SK-N-SH treated with all-trans-retinoic acid at 6 μM for 48 hours (cell line): ENCODE data around the gene NSL1.

Source experiments
- CSDC2 ChIP-seq: fragments of 250-450 bp; sonication (Bioruptor Pico); IDR thresholded peaks from 2 replicates; pipeline ENCODE4 v1.5.0; 2020; ENCODE audit warnings: mild to moderate bottlenecking, moderate library complexity
- ESRRG ChIP-seq: fragments of 250-450 bp; sonication (Bioruptor Pico); IDR thresholded peaks from 2 replicates; pipeline ENCODE4 v1.6.1; 2021; ENCODE audit warnings: mild to moderate bottlenecking
- GLIS3 ChIP-seq: fragments of 250-450 bp; sonication (Bioruptor Pico); IDR thresholded peaks from 2 replicates; pipeline ENCODE4 v1.5.0; 2020; ENCODE audit warnings: mild to moderate bottlenecking, moderate library complexity
- ZNF565 ChIP-seq: fragments of 450-650 bp; formaldehyde crosslinking; conservative IDR thresholded peaks from 2 replicates; pipeline ENCODE4 v1.5.0; 2020; ENCODE audit warnings: low read depth, mild to moderate bottlenecking, moderate library complexity
- ZNF8 ChIP-seq: fragments of 450-650 bp; formaldehyde crosslinking; IDR thresholded peaks from 2 replicates; pipeline ENCODE4 v1.5.0; 2020; ENCODE audit warnings: mild to moderate bottlenecking, moderate library complexity
- TF ChIP-seq, protein P1 (sequence below): fragments of 250-450 bp; sonication (Bioruptor Pico); IDR thresholded peaks from 2 replicates; pipeline ENCODE4 v1.8.0; 2020; ENCODE audit warnings: mild to moderate bottlenecking, moderate library complexity, borderline replicate concordance
- TF ChIP-seq, protein P2 (sequence below): fragments of 250-450 bp; sonication (Bioruptor Pico); IDR thresholded peaks from 2 replicates; pipeline ENCODE4 v1.5.1; 2021; ENCODE audit warnings: mild to moderate bottlenecking, moderate library complexity

DNA sequence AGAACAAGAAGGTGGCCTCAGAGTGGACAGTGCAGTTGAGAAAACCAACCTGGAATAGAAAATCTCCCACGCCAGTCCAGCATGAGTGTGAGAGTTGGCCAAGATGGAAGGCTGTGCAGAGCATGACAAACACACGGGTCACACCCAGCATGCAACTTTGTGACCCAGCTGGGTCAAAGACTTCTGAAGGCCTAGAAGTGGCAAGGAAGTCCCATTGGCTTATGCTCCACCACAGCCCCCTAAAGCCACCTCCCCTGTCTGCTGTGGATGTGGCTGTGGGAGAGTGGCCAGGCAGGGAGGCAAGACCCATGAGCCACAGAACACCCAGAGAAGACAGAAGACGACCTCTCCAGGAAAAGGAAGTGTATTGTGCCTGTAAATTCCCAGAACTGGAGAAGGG is 105.5 kb downstream of the NSL1 start:
- TF ChIP-seq ZNF8 (CRISPR knock-in tag): no peak
- TF ChIP-seq, protein P1, sequence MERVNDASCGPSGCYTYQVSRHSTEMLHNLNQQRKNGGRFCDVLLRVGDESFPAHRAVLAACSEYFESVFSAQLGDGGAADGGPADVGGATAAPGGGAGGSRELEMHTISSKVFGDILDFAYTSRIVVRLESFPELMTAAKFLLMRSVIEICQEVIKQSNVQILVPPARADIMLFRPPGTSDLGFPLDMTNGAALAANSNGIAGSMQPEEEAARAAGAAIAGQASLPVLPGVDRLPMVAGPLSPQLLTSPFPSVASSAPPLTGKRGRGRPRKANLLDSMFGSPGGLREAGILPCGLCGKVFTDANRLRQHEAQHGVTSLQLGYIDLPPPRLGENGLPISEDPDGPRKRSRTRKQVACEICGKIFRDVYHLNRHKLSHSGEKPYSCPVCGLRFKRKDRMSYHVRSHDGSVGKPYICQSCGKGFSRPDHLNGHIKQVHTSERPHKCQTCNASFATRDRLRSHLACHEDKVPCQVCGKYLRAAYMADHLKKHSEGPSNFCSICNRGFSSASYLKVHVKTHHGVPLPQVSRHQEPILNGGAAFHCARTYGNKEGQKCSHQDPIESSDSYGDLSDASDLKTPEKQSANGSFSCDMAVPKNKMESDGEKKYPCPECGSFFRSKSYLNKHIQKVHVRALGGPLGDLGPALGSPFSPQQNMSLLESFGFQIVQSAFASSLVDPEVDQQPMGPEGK: no peak
- no peak for TF ChIP-seq CSDC2 (CRISPR knock-in tag)
- TF ChIP-seq ZNF565 (CRISPR knock-in tag): no peak
- no peak for TF ChIP-seq GLIS3
- no peak for TF ChIP-seq ESRRG (CRISPR knock-in tag)
- TF ChIP-seq, protein P2, sequence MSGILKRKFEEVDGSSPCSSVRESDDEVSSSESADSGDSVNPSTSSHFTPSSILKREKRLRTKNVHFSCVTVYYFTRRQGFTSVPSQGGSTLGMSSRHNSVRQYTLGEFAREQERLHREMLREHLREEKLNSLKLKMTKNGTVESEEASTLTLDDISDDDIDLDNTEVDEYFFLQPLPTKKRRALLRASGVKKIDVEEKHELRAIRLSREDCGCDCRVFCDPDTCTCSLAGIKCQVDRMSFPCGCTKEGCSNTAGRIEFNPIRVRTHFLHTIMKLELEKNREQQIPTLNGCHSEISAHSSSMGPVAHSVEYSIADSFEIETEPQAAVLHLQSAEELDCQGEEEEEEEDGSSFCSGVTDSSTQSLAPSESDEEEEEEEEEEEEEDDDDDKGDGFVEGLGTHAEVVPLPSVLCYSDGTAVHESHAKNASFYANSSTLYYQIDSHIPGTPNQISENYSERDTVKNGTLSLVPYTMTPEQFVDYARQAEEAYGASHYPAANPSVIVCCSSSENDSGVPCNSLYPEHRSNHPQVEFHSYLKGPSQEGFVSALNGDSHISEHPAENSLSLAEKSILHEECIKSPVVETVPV (CRISPR knock-in tag): no peak
